Measurements from ENCODE around the gene TAS1R2. TPM values are rescaled to one million over a fixed set of nuclear protein-coding genes. Genes with fewer than 3 reads are reported as not detected.

Gene TAS1R2
- polyA plus RNA-seq, 1 of the 3 experiments (the other 2 are of a cell fraction), result not detected

DNA sequence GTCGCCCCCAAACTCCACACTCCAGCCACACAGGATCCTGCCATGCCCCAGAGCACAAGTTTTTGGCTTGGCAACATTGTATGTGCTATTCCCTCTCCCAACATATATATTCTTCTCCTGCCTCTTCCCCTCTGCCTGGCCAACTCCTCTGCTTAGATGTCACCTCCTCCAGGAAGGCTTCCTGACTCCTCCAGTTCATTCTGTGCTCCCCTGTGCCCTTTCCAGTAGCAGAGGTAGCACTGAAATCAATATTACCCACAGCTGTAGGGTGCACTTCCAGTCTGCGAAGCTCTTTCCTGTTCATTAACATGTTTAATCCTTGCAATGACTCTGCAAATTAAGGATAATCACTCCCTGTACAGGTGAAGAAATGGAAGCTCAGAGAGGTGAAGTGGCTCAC is 21.7 kb upstream of the TAS1R2 start:
- no peak overlapping the region for H3K4me2 ChIP-seq
- CTCF ChIA-PET, result interaction anchor here (0.6 to 25.9 kb wide), 3 partner anchors 30 to 1519 kb away, joined by 3 to 350 read pairs (median 134); no protein-coding TSS in a partner anchor
- POLR2A ChIA-PET, result no interaction called here

More for the DNA sequence above, 21.7 kb upstream of the TAS1R2 start:
- Histone ChIP-seq H2AFZ (ENCODE audit: low read depth) (no peak overlapping the region), H3K4me1 (ENCODE audit: control insufficient read depth in 1 of 2, insufficient read depth in 2 of 2, low read depth in 1 of 2, low read length in 1 of 2) (peaks cover 1 to 8% of the 10 kb centered on the region in 2 experiments; a peak in 2 of 4 replicates), H3K27ac (ENCODE audit: low read depth in 2 of 2, low read length in 1 of 2) (no peak overlapping the region), H3K27me3 (ENCODE audit: insufficient read depth) (no peaks in the 10 kb centered on the region), H3K36me3 (replicated peaks in 1 of 2; ENCODE audit: control insufficient read depth in 1 of 2, insufficient read depth in 2 of 2, low read length in 1 of 2) (peaks cover 0 to 3% of the 10 kb centered on the region in 2 experiments), H4K20me1 (ENCODE audit: insufficient read depth) (no peaks in the 10 kb centered on the region), H3K9me3 (no peaks in the 10 kb centered on the region), H3K4me3 (ENCODE audit: low read depth in 2 of 2, low read length in 1 of 2) (no peak overlapping the region), H3K79me2 (ENCODE audit: insufficient read depth) (no peaks in the 10 kb centered on the region), H3K9ac (no peak overlapping the region), H3F3A (replicated peaks; ENCODE audit: insufficient read depth) (peaks cover 3% of the 10 kb centered on the region), H3K9me2 (no peaks in the 10 kb centered on the region)
- no peak for TF ChIP-seq RFX5 (IDR thresholded peaks at IDR 0.05; ENCODE audit: low read length)
- TF ChIP-seq MEF2A (IDR thresholded peaks at IDR 0.05; ENCODE audit: borderline replicate concordance, low read depth), result no peak
- TF ChIP-seq, protein P1, sequence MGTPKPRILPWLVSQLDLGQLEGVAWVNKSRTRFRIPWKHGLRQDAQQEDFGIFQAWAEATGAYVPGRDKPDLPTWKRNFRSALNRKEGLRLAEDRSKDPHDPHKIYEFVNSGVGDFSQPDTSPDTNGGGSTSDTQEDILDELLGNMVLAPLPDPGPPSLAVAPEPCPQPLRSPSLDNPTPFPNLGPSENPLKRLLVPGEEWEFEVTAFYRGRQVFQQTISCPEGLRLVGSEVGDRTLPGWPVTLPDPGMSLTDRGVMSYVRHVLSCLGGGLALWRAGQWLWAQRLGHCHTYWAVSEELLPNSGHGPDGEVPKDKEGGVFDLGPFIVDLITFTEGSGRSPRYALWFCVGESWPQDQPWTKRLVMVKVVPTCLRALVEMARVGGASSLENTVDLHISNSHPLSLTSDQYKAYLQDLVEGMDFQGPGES (IDR thresholded peaks at IDR 0.05; ENCODE audit: low read depth, low read length), result no peak
- TF ChIP-seq GATA2 (CRISPR knock-in tag; IDR thresholded peaks at IDR 0.05), result no peak
- no peak for TF ChIP-seq NRF1 (IDR thresholded peaks at IDR 0.05; ENCODE audit: low read depth, low read length)
- TF ChIP-seq REST (IDR thresholded peaks at IDR 0.05; ENCODE audit: low read depth, low read length), result no peak
- no peak for TF ChIP-seq USF1 (IDR thresholded peaks at IDR 0.05; ENCODE audit: borderline replicate concordance, low read depth)
- TF ChIP-seq JUND (IDR thresholded peaks at IDR 0.05), result no peak
- TF ChIP-seq RXRA (IDR thresholded peaks at IDR 0.05; ENCODE audit: borderline replicate concordance, low read depth), result no peak
- no peak for TF ChIP-seq FOSL2 (IDR thresholded peaks at IDR 0.05; ENCODE audit: borderline replicate concordance, low read depth)
- TF ChIP-seq, protein P2, sequence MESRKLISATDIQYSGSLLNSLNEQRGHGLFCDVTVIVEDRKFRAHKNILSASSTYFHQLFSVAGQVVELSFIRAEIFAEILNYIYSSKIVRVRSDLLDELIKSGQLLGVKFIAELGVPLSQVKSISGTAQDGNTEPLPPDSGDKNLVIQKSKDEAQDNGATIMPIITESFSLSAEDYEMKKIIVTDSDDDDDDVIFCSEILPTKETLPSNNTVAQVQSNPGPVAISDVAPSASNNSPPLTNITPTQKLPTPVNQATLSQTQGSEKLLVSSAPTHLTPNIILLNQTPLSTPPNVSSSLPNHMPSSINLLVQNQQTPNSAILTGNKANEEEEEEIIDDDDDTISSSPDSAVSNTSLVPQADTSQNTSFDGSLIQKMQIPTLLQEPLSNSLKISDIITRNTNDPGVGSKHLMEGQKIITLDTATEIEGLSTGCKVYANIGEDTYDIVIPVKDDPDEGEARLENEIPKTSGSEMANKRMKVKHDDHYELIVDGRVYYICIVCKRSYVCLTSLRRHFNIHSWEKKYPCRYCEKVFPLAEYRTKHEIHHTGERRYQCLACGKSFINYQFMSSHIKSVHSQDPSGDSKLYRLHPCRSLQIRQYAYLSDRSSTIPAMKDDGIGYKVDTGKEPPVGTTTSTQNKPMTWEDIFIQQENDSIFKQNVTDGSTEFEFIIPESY (IDR thresholded peaks at IDR 0.05; ENCODE audit: borderline replicate concordance, low read depth), result no peak
- TF ChIP-seq USF2 (IDR thresholded peaks at IDR 0.05; ENCODE audit: borderline replicate concordance, low read depth, low read length), result no peak
- no peak for TF ChIP-seq CHD2 (IDR thresholded peaks at IDR 0.05; ENCODE audit: low read length, partially characterized antibody)
- TF ChIP-seq NFIC (IDR thresholded peaks at IDR 0.05; ENCODE audit: borderline replicate concordance), result no peak
- TF ChIP-seq FOXJ3 (CRISPR knock-in tag; IDR thresholded peaks at IDR 0.05), result no peak
- WGBS (ENCODE audit: low lambda C conversion rate), result 86% methylated on average over 2 of the region's 2 CpGs
- DNase-seq, result no peak
